HL-60 (cell line): ENCODE data around the gene IL17D.
"Not testable (repeated sequence)": the region's sequence is repeated elsewhere in the genome, so short reads cannot be mapped to it uniquely, and the experiment has no call there.

Source experiments
- DNase-seq, 2 experiments: peaks; one replicate each; pipeline ENCODE4 v3.0.0-alpha.2; 2010 to 2020; ENCODE audit warnings: low read depth in 1 of 2, low spot score in 1 of 2
- H3K27ac ChIP-seq: fragments of 250-450 bp; sonication (Bioruptor Pico); replicated peaks from 2 replicates; pipeline ENCODE4 v1.5.1; 2020; ENCODE audit warnings: mild to moderate bottlenecking, moderate library complexity
- H3K27me3 ChIP-seq: fragments of 250-450 bp; sonication (Bioruptor Pico); 2 replicates; pipeline ENCODE4 v1.5.1; 2021; ENCODE audit warnings: mild to moderate bottlenecking, moderate library complexity; ENCODE audit not compliant: insufficient read depth, poor library complexity, severe bottlenecking
- H3K4me3 ChIP-seq: replicated peaks from 2 replicates; pipeline ENCODE4 v1.5.1; 2011; ENCODE audit warnings: mild to moderate bottlenecking, control low read depth, low read length; ENCODE audit not compliant: insufficient read depth
- GABPA ChIP-seq: IDR thresholded peaks from 2 replicates; pipeline ENCODE4 v1.6.1; 2012; ENCODE audit warnings: low read depth
- POLR2AphosphoS5 ChIP-seq: IDR thresholded peaks from 2 replicates; pipeline ENCODE4 v1.6.1; 2012; ENCODE audit warnings: low read depth
- REST ChIP-seq: IDR thresholded peaks from 2 replicates; pipeline ENCODE4 v1.6.1; 2012; ENCODE audit warnings: low read depth; ENCODE audit not compliant: insufficient replicate concordance
- SPI1 ChIP-seq: IDR thresholded peaks from 2 replicates; pipeline ENCODE4 v1.6.1; 2012; ENCODE audit warnings: low read depth, mild to moderate bottlenecking, borderline replicate concordance
- TF ChIP-seq, protein P1 (sequence below): IDR thresholded peaks from one replicate; pipeline ENCODE4 v1.5.1; 2011; ENCODE audit warnings: low read length, control low read depth, inconsistent platforms; ENCODE audit not compliant: insufficient read depth

IL17D gene

DNA sequence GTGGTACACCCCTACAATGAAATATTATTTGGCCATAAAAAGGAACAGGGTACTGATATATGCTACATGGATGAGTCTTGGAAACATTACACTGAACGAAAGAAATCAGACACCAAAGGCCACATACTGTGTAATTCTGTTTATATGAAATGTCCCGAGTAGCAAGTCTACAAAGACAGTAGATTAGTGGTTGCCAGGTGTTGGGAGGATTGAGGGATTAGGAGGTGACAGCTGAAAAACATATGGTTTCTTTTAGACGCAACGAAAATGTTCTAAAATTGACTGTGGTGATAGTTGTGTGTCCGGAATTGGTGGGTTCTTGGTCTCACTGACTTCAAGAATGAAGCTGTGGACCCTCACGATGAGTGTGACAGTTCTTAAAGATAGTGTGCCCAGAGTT lies 35.1 kb downstream of the IL17D start:
- Histone ChIP-seq H3K27ac (no peak overlapping the region), H3K4me3 (no peak overlapping the region), H3K27me3 (no peaks in the 10 kb centered on the region)
- TF ChIP-seq POLR2AphosphoS5, result no peak
- TF ChIP-seq GABPA, result no peak
- TF ChIP-seq, protein P1, sequence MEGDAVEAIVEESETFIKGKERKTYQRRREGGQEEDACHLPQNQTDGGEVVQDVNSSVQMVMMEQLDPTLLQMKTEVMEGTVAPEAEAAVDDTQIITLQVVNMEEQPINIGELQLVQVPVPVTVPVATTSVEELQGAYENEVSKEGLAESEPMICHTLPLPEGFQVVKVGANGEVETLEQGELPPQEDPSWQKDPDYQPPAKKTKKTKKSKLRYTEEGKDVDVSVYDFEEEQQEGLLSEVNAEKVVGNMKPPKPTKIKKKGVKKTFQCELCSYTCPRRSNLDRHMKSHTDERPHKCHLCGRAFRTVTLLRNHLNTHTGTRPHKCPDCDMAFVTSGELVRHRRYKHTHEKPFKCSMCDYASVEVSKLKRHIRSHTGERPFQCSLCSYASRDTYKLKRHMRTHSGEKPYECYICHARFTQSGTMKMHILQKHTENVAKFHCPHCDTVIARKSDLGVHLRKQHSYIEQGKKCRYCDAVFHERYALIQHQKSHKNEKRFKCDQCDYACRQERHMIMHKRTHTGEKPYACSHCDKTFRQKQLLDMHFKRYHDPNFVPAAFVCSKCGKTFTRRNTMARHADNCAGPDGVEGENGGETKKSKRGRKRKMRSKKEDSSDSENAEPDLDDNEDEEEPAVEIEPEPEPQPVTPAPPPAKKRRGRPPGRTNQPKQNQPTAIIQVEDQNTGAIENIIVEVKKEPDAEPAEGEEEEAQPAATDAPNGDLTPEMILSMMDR, result no peak
- TF ChIP-seq REST, result no peak
- TF ChIP-seq SPI1, result no peak
- DNase-seq, result no peak

DNA sequence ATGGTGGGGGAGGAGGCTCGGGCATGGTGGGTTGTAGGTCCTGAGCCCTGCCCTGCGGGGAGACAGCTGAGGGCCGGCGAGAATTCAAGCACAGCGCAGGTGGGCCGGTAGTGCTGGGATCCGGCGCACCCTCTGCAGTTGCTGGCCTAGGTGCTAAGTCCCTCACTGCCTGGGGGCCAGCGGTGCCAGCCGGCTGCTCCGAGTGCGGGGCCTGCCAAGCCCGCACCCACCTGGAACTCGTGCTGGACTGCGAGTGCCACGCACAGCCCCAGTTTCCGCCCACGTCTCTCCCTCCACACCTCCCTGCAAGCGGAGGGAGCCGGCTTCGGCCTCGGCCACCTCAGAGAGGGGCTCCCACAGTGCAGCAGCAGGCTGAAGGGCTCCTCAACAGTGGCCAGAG lies 36.5 kb downstream of the IL17D start:
- Histone ChIP-seq H3K27me3 (no peaks in the 10 kb centered on the region), H3K4me3 (no peak overlapping the region), H3K27ac (no peak overlapping the region)
- TF ChIP-seq SPI1, result no peak
- no peak for DNase-seq

DNA sequence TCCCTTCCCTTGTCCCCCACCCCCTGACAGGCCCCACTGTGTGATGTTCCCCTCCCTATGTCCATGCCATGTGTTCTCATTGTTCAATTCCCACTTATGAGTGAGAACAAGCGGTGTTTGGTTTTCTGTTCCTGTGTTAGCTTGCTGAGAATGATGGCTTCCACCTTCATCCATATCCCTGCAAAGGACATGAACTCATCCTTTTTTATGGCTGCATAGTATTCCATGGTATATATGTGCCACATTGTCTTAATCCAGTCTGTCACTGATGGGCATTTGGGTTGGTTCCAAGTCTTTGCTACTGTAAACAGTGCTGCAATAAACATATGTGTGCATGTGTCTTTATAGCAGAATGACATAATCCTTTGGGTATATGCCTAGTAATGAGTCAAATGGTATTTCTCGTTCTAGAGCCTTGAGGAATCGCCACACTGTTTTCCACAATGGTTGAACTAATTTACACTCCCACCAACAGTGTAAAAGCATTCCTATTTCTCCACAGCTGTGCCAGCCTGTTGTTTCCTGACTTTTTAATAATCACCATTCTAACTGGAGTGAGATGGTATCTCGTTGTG lies 40.4 kb downstream of the IL17D start:
- not testable (repeated sequence) for H3K4me3 ChIP-seq, H3K27ac ChIP-seq, H3K27me3 ChIP-seq, DNase-seq

- Histone ChIP-seq H3K27ac (no peak overlapping the region), H3K27me3 (no peaks in the 10 kb centered on the region), H3K4me3 (no peak overlapping the region)
- no peak for DNase-seq
- TF ChIP-seq GABPA, result no peak
- no peak for TF ChIP-seq POLR2AphosphoS5
- TF ChIP-seq, protein P1, result no peak
Measured at GRCh38 chr13:20749377-20749776, 45.9 kb downstream of the IL17D start.

- H3K27ac ChIP-seq, result no peak overlapping the region
- no peak for DNase-seq
- H3K27me3 ChIP-seq, result no peaks in the 10 kb centered on the region
- no peak overlapping the region for H3K4me3 ChIP-seq
- TF ChIP-seq, protein P1, result no peak
- TF ChIP-seq GABPA, result no peak
- TF ChIP-seq REST, result no peak
- no peak for TF ChIP-seq POLR2AphosphoS5
- TF ChIP-seq SPI1, result no peak
Measured at GRCh38 chr13:20754009-20754408, 50.5 kb downstream of the IL17D start.
